ENCODE measurements around the gene SVIL.

- no peak for TF ChIP-seq CTCF (conservative IDR thresholded peaks at IDR 0.05)
- TF ChIP-seq EZH2 (IDR thresholded peaks at IDR 0.05; ENCODE audit: low read depth) = no peak
Observed at GRCh38 chr10:29472301-29473086, 162.3 kb downstream of the SVIL start.
